ENCODE measurements around the gene CTRB2.

CTRB2 gene

GRCh38 chr16:75206749-75207451 is at the start of gene CTRB2:
CTRB2 (minus strand) TSS chr16:75207161; CDS start chr16:75207141, 20 bp downstream.
- in situ Hi-C loops (cut with HindIII; ENCODE audit: low sequenced_read_pairs): no loop called here

GRCh38 chr16:75256059-75256571 is 49.2 kb upstream of the CTRB2 start:
- no peak for DNase-seq (ENCODE audit: low read depth)
- H3K4me3 ChIP-seq (ENCODE audit: low read depth, low read length): no peak overlapping the region
- in situ Hi-C loops (cut with HindIII; ENCODE audit: low sequenced_read_pairs): no loop called here
- TF ChIP-seq, protein P1, sequence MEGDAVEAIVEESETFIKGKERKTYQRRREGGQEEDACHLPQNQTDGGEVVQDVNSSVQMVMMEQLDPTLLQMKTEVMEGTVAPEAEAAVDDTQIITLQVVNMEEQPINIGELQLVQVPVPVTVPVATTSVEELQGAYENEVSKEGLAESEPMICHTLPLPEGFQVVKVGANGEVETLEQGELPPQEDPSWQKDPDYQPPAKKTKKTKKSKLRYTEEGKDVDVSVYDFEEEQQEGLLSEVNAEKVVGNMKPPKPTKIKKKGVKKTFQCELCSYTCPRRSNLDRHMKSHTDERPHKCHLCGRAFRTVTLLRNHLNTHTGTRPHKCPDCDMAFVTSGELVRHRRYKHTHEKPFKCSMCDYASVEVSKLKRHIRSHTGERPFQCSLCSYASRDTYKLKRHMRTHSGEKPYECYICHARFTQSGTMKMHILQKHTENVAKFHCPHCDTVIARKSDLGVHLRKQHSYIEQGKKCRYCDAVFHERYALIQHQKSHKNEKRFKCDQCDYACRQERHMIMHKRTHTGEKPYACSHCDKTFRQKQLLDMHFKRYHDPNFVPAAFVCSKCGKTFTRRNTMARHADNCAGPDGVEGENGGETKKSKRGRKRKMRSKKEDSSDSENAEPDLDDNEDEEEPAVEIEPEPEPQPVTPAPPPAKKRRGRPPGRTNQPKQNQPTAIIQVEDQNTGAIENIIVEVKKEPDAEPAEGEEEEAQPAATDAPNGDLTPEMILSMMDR (IDR thresholded peaks at IDR 0.05; ENCODE audit: low read depth, low read length, missing control alignments): no peak

More at GRCh38 chr16:75206749-75207451, at the start of gene CTRB2:
- H3K4me3 ChIP-seq (ENCODE audit: low read depth, low read length): no peak within 1 kb of the TSS
- DNase-seq (ENCODE audit: low read depth): no peak
- TF ChIP-seq, protein P1 (IDR thresholded peaks at IDR 0.05; ENCODE audit: low read depth, low read length, missing control alignments): no peak

GRCh38 chr16:75254359-75254837 is 47.4 kb upstream of the CTRB2 start:
- TF ChIP-seq, protein P1 (IDR thresholded peaks at IDR 0.05; ENCODE audit: low read depth, low read length, missing control alignments): no peak
- H3K4me3 ChIP-seq (ENCODE audit: low read depth, low read length): no peak overlapping the region
- no peak for DNase-seq (ENCODE audit: low read depth)
- in situ Hi-C loops (cut with HindIII; ENCODE audit: low sequenced_read_pairs): no loop called here

- in situ Hi-C loops (cut with HindIII; ENCODE audit: low sequenced_read_pairs): no loop called here
- no peak for DNase-seq (ENCODE audit: low read depth)
- TF ChIP-seq, protein P1 (IDR thresholded peaks at IDR 0.05; ENCODE audit: low read depth, low read length, missing control alignments): no peak
- peak overlapping the region; percentile 14 for H3K4me3 ChIP-seq (ENCODE audit: low read depth, low read length)
Measured at GRCh38 chr16:75252946-75253911, 46.3 kb upstream of the CTRB2 start.

GRCh38 chr16:75252049-75252864 is 45.3 kb upstream of the CTRB2 start:
- TF ChIP-seq, protein P1 (IDR thresholded peaks at IDR 0.05; ENCODE audit: low read depth, low read length, missing control alignments): no peak
- in situ Hi-C loops (cut with HindIII; ENCODE audit: low sequenced_read_pairs): no loop called here
- H3K4me3 ChIP-seq (ENCODE audit: low read depth, low read length): peak overlapping the region; percentile 15
- DNase-seq (ENCODE audit: low read depth): no peak

Data from astrocyte of the cerebellum (primary cell).